Measurements from ENCODE around the gene MAP3K2.

Gene MAP3K2

GRCh38 chr2:127283275-127283674 is 104.5 kb downstream of the MAP3K2 start:
- DNase-seq (ENCODE audit: low spot score): no peak

- DNase-seq (ENCODE audit: low spot score): no peak
Observed at GRCh38 chr2:127280693-127281092, 107.1 kb downstream of the MAP3K2 start.

- DNase-seq (ENCODE audit: low spot score): no peak
Observed at GRCh38 chr2:127279781-127280180, 108.0 kb downstream of the MAP3K2 start.

GRCh38 chr2:127278959-127279358 is 108.8 kb downstream of the MAP3K2 start:
- no peak for DNase-seq (ENCODE audit: low spot score)

GRCh38 chr2:127277028-127277427 is 110.7 kb downstream of the MAP3K2 start:
- DNase-seq (ENCODE audit: low spot score): no peak

GRCh38 chr2:127275789-127276188 is 112.0 kb downstream of the MAP3K2 start:
- no peak for DNase-seq (ENCODE audit: low spot score)

GRCh38 chr2:127275356-127275755 is 112.4 kb downstream of the MAP3K2 start:
- no peak for DNase-seq (ENCODE audit: low spot score)

GRCh38 chr2:127270663-127271062 is 117.1 kb downstream of the MAP3K2 start:
- DNase-seq (ENCODE audit: low spot score): no peak

- no peak for DNase-seq (ENCODE audit: low spot score)
Observed at GRCh38 chr2:127261804-127262406, 125.9 kb downstream of the MAP3K2 start.

GRCh38 chr2:127259355-127259754 is 128.4 kb downstream of the MAP3K2 start:
- DNase-seq (ENCODE audit: low spot score): no peak

- DNase-seq (ENCODE audit: low spot score): no peak
Observed at GRCh38 chr2:127256866-127257265, 130.9 kb downstream of the MAP3K2 start.

GRCh38 chr2:127256381-127256780 is 131.4 kb downstream of the MAP3K2 start:
- DNase-seq (ENCODE audit: low spot score): no peak

GRCh38 chr2:127255721-127256120 is 132.1 kb downstream of the MAP3K2 start:
- no peak for DNase-seq (ENCODE audit: low spot score)

GRCh38 chr2:127255146-127255545 is 132.6 kb downstream of the MAP3K2 start:
- DNase-seq (ENCODE audit: low spot score): no peak

- DNase-seq (ENCODE audit: low spot score): no peak
Observed at GRCh38 chr2:127254386-127254981, 133.3 kb downstream of the MAP3K2 start.

All from left forelimb (tissue), 1 donor.